Fibroblast of lung (primary cell): ENCODE results near the gene KANTR.

Source experiments
- EZH2 ChIP-seq: IDR thresholded peaks from 2 replicates; pipeline ENCODE4 v1.5.1; 2012; ENCODE audit warnings: low read length, control low read depth, mild to moderate bottlenecking; ENCODE audit errors: missing control alignments
- TF ChIP-seq, protein P1 (sequence below), 2 donors: IDR thresholded peaks in 1 of 2; conservative IDR thresholded peaks in 1 of 2; 1 replicate in 1 of 2; 2 replicates in 1 of 2; pipeline ENCODE4 v1.5.1; 2011 to 2012; ENCODE audit warnings: low read length in 2 of 2, control low read depth in 1 of 2, inconsistent platforms in 1 of 2, low read depth in 1 of 2, mild to moderate bottlenecking in 1 of 2

DNA sequence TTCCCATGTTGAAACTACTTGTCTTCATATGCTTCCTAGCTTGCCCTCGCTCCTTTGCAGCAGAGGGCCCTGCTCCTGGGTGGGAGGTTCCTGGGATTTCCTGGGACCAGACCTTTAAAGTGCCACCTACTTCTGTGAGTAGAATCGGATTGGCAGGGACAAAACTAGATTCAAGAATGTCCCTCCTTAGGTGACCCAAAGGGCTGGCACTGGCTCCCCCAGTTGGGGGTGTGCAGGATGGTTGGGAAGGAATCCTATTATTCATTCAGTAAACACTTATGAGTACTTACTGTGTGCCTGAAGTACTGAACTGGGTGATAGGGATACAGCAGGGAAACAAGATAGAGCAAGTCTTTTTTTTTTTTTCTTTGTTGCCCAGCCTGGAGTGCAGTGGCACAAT lies 2.6 kb upstream of the KANTR start:
- TF ChIP-seq, protein P1, sequence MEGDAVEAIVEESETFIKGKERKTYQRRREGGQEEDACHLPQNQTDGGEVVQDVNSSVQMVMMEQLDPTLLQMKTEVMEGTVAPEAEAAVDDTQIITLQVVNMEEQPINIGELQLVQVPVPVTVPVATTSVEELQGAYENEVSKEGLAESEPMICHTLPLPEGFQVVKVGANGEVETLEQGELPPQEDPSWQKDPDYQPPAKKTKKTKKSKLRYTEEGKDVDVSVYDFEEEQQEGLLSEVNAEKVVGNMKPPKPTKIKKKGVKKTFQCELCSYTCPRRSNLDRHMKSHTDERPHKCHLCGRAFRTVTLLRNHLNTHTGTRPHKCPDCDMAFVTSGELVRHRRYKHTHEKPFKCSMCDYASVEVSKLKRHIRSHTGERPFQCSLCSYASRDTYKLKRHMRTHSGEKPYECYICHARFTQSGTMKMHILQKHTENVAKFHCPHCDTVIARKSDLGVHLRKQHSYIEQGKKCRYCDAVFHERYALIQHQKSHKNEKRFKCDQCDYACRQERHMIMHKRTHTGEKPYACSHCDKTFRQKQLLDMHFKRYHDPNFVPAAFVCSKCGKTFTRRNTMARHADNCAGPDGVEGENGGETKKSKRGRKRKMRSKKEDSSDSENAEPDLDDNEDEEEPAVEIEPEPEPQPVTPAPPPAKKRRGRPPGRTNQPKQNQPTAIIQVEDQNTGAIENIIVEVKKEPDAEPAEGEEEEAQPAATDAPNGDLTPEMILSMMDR (conservative IDR thresholded peaks at IDR 0.05 in 1 of 2, IDR thresholded peaks at IDR 0.05 in 1 of 2; ENCODE audit: low read depth in 1 of 2, low read length in 2 of 2): no peak
- TF ChIP-seq EZH2: no peak
